ENCODE data around the gene GOLIM4. TPM values are rescaled to one million over a fixed set of nuclear protein-coding genes. Genes with fewer than 3 reads are reported as not detected.
"Not testable (repeated sequence)": the region's sequence is repeated elsewhere in the genome, so short reads cannot be mapped to it uniquely, and the experiment has no call there.

The GOLIM4 gene
- total RNA-seq, 1 donor from 2014 or later, result 36.6 TPM

DNA sequence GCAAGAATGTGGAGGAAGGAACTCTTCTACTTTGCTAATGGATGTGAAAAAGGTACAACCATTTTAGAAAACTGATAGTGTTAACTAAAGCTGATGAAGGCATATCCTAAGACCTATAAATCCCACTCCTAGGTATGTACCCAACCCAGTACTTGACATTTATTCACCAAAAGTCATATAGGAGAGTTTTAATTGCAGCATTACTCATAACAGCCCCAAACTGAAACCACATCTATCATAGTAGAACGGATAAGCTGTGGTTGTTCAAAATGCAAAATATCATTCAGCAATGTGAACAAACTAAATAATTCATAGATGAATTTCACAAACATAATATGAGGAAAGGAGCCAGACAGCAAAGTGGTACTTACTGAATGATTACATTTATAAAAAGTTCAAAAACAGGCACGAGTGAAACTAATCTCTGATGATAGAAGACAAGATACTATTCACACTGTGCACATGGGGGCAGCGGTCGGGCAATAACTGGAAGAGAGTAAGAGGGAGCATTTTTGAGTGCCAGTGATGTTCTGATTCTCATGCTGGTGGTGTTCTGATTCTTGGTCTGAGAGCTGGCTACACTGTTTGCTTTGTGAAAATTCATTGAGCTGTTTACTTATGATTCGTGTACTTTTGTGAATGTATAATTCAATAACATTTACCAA, 34.3 kb downstream of the GOLIM4 start:
- no peaks in the 10 kb centered on the region for H3K27me3 Mint-ChIP-seq
- H3K9me3 Mint-ChIP-seq, result peaks cover 9% of the 10 kb centered on the region
- H3K4me3 Mint-ChIP-seq, result no peak overlapping the region
- TF ChIP-seq, protein P1, sequence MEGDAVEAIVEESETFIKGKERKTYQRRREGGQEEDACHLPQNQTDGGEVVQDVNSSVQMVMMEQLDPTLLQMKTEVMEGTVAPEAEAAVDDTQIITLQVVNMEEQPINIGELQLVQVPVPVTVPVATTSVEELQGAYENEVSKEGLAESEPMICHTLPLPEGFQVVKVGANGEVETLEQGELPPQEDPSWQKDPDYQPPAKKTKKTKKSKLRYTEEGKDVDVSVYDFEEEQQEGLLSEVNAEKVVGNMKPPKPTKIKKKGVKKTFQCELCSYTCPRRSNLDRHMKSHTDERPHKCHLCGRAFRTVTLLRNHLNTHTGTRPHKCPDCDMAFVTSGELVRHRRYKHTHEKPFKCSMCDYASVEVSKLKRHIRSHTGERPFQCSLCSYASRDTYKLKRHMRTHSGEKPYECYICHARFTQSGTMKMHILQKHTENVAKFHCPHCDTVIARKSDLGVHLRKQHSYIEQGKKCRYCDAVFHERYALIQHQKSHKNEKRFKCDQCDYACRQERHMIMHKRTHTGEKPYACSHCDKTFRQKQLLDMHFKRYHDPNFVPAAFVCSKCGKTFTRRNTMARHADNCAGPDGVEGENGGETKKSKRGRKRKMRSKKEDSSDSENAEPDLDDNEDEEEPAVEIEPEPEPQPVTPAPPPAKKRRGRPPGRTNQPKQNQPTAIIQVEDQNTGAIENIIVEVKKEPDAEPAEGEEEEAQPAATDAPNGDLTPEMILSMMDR (conservative IDR thresholded peaks at IDR 0.05), result no peak
- peaks cover 30% of the 10 kb centered on the region for H3K4me1 Mint-ChIP-seq (ENCODE audit: unreplicated experiment)
- no peak overlapping the region for H3K27ac Mint-ChIP-seq
- H3K36me3 Mint-ChIP-seq, result peaks cover 22% of the 10 kb centered on the region
- no peak for DNase-seq (ENCODE audit: extremely low spot score, unreplicated experiment)

DNA sequence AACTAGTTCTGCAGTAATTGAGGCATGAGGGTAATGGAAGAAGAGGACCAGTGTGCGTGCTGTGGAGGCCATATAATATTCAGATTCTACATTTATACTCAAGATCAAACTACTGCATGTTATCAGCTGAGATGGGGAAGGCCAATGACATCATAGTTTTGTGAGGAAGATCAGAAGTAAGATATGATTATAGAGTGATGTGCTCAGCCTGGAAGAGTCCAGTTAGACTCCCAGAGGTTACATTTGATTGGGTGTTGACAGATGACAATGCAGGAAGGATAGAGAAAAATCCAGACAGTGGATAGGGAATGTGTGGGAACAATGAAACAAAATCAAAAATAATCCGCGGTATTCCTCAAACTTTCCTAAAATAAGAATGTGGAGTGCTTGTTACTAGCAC, 35.4 kb downstream of the GOLIM4 start:
- no peak overlapping the region for H3K27ac Mint-ChIP-seq
- H3K36me3 Mint-ChIP-seq, result peaks cover 23% of the 10 kb centered on the region
- no peaks in the 10 kb centered on the region for H3K27me3 Mint-ChIP-seq
- TF ChIP-seq, protein P1 (conservative IDR thresholded peaks at IDR 0.05), result no peak
- H3K9me3 Mint-ChIP-seq, result peaks cover 9% of the 10 kb centered on the region
- peaks cover 18% of the 10 kb centered on the region for H3K4me1 Mint-ChIP-seq (ENCODE audit: unreplicated experiment)
- H3K4me3 Mint-ChIP-seq, result no peak overlapping the region
- DNase-seq (ENCODE audit: extremely low spot score, unreplicated experiment), result no peak

DNA sequence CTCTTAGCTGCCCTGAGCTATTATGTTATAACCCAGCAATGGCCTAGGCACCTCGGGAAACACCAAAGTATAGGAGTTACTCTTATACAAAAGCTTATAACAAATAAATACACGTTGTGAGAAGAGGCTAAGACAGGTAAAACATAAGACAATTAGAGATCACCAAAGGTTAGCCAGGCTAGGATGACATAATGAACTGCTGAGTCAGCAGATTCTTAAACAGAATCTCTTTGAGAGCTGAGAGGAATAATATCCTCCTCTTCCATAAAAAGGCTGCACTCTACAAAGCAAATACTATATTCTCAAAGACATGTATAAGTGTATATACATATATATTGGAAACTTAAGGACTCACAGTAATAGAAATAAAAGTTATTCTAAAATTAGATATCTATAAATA, 37.2 kb downstream of the GOLIM4 start:
- no peak for DNase-seq (ENCODE audit: extremely low spot score, unreplicated experiment)
- Mint-ChIP-seq H3K27ac (no peak overlapping the region), H3K9me3 (peaks cover 13% of the 10 kb centered on the region), H3K36me3 (peaks cover 29% of the 10 kb centered on the region), H3K27me3 (no peaks in the 10 kb centered on the region), H3K4me1 (ENCODE audit: unreplicated experiment) (peaks cover 18% of the 10 kb centered on the region), H3K4me3 (no peak overlapping the region)
- TF ChIP-seq, protein P1 (conservative IDR thresholded peaks at IDR 0.05), result no peak

DNA sequence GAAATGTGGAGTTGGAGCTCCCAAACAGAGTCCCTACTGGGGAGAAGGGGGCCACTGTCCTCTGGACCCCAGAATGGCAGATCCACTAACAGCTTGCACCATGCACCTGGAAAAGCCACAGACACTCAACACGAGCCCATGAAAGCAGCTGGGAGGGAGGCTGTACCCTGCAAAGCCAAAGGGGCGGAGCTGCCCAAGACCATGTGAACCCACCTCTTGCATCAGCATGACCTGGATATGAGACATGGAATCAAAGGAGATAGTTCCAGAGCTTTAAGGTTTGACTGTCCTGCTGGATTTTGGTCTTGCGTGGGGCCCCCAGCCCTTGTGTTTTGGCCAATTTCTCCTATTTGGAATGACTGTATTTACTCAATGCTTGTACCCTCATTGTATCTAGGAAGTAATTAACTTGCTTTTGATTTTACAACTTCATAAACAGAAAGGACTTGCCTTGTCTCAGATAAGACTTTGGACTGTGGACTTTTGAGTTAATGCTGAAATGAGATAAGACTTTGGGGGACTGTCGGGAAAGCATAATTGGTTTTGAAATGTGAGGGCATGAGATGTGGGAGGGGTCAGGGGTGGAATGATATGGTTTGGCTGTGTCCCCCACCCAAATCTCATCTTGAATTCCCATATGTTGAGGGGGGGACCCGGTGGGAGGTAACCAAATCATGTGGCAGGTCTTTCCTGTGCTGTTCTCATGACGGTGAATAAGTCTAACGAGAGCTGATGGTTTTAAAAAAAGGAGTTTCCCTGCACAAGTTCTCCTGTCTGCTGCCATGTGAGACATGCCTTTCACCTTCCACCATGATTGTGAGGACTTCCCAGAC, 39.1 kb downstream of the GOLIM4 start:
- peaks cover 28% of the 10 kb centered on the region for H3K36me3 Mint-ChIP-seq
- not testable (repeated sequence) for H3K27me3 Mint-ChIP-seq; DNase-seq (ENCODE audit: extremely low spot score, unreplicated experiment); H3K27ac Mint-ChIP-seq
- peak overlapping the region; percentile 6 for H3K4me3 Mint-ChIP-seq
- H3K9me3 Mint-ChIP-seq, result peaks cover 13% of the 10 kb centered on the region
- H3K4me1 Mint-ChIP-seq (ENCODE audit: unreplicated experiment), result peaks cover 28% of the 10 kb centered on the region

DNA sequence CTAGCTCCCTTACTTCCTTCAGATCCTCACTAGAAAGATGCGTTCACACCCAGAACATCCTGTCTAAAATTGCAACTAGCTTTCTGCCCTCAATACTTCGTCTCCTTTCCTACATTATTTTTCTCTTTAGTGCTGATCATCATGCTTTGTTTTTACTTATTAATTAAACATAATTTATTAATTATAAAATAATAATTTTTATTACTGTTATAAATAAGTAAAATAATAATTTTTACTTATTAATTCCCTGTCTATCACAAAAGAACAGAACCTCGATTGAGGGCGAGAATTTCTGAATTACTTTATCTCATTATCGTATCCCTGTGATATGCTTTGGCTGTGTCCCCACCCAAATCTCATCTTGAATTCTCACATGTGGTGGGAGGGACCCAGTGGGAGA, 41.3 kb downstream of the GOLIM4 start:
- H3K4me3 Mint-ChIP-seq, result no peak overlapping the region
- no peak overlapping the region for H3K27ac Mint-ChIP-seq
- no peak for DNase-seq (ENCODE audit: extremely low spot score, unreplicated experiment)
- H3K36me3 Mint-ChIP-seq, result peaks cover 12% of the 10 kb centered on the region
- peaks cover 2% of the 10 kb centered on the region for H3K27me3 Mint-ChIP-seq
- TF ChIP-seq, protein P1 (conservative IDR thresholded peaks at IDR 0.05), result no peak
- peaks cover 33% of the 10 kb centered on the region for H3K4me1 Mint-ChIP-seq (ENCODE audit: unreplicated experiment)
- H3K9me3 Mint-ChIP-seq, result peaks cover 3% of the 10 kb centered on the region

DNA sequence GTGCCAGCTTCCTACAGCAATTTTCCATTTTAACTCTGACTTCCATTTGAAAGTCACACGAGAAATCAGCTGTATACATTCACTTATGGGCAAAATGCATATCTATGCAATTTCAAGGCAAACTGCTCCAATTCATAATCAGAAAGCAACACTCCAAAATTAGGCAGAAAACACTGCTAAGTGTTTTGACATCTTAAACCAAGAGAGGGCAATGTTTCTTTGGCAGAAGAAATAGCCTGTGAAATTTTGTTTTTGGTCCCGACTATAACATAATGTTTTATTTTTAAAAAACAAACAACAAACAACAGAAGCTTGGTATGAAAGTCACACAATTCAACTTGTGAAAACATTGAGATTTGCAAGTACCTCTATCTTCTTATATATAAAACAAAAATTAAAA, 42.6 kb downstream of the GOLIM4 start:
- no peak for DNase-seq (ENCODE audit: extremely low spot score, unreplicated experiment)
- Mint-ChIP-seq H3K4me1 (ENCODE audit: unreplicated experiment) (peaks cover 41% of the 10 kb centered on the region), H3K27ac (no peak overlapping the region), H3K9me3 (peaks cover 3% of the 10 kb centered on the region), H3K36me3 (peaks cover 12% of the 10 kb centered on the region), H3K4me3 (no peak overlapping the region), H3K27me3 (peaks cover 2% of the 10 kb centered on the region)
- TF ChIP-seq, protein P1 (conservative IDR thresholded peaks at IDR 0.05), result no peak

All from type B pancreatic cell (in vitro differentiated cells).